GM19397 (cell line): Measurements from ENCODE around the gene METTL16.

ENCODE experiments used
- ATAC-seq: cut with Tn5 transposase; IDR thresholded peaks from one replicate; pipeline ENCODE4 v1.9.1; 2021; ENCODE audit warnings: mild to moderate bottlenecking, moderate library complexity; ENCODE audit not compliant: unreplicated experiment

The METTL16 gene

DNA sequence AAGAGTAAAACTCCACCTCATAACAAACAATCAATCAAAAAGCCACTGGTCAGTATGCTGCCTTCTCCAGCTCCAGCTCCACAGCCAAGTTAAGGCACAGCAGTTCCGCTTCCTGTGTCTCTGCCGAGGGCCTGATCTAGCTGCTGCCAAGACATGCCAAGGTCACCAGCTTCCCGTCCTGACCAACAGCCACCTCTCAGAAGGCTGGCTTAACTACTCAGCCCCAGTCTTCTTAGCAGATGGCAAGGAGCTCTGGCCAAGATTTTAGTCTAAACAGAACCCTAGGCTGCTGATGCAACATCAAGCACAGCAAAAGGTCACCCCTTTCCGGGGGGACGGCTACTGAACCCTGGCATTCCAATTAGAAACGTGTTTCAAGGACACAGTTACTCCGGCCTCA, 93.1 kb downstream of the METTL16 start:
- ATAC-seq = no peak

DNA sequence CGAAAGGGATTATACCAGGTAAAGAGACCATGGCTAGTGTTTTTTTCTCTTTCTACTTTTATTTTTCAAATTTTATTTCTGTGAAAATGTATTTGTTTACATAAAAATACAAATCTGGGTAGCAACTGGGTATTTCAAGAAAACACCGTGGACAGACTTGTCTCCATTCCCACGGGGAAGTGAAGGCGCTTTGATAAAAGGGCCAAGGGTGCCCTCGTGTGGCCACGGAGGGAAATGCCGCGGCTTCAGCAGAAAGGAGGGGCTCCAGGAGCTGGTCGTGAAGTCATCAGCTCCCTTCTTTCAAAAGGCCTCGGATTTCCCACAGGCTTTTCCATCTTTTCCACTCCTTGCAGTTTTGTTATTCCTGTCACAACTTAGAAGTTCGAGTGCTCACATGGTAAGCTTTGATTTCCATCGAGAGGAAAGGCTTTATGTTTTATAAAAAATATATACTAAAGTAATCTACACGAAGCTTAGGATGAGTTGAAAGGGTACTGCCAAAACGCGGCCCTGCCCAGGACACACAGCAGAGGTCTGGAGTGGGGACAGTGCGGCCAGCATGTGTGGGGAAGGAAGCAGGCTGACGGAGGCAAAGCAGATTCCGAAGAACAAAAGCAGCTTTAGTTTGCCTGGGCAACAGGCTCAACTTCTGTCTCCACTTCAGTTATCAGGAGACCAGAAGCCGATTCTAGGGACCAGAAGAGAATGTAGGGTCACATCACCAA, 95.5 kb downstream of the METTL16 start:
- ATAC-seq = no peak

- ATAC-seq = no peak
Measured at GRCh38 chr17:2415081-2415480, 96.6 kb downstream of the METTL16 start.

GRCh38 chr17:2414446-2415064, 97.1 kb downstream of the METTL16 start:
- ATAC-seq = no peak

- no peak for ATAC-seq
Measured at GRCh38 chr17:2412561-2413021, 99.1 kb downstream of the METTL16 start.

DNA sequence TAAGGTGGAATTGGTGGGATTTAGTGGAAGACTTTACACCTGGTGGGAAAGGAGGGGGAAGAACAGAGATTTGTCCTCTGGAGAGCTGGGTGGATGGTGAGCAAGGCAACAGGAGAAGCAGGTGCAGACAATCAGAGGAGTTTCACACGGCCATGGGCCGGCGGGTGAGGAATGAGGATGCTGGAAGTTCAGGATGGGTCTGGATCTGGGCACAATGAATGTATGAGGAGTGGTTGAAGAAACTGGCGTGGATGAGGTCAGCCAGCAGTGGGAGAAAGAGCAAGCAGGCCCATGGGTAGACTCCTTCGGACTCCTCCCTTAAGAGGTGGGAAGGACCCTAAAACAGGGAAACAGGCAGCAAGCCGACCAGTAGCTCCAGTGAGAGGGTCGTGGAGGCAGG, 100.7 kb downstream of the METTL16 start:
- ATAC-seq = no peak

DNA sequence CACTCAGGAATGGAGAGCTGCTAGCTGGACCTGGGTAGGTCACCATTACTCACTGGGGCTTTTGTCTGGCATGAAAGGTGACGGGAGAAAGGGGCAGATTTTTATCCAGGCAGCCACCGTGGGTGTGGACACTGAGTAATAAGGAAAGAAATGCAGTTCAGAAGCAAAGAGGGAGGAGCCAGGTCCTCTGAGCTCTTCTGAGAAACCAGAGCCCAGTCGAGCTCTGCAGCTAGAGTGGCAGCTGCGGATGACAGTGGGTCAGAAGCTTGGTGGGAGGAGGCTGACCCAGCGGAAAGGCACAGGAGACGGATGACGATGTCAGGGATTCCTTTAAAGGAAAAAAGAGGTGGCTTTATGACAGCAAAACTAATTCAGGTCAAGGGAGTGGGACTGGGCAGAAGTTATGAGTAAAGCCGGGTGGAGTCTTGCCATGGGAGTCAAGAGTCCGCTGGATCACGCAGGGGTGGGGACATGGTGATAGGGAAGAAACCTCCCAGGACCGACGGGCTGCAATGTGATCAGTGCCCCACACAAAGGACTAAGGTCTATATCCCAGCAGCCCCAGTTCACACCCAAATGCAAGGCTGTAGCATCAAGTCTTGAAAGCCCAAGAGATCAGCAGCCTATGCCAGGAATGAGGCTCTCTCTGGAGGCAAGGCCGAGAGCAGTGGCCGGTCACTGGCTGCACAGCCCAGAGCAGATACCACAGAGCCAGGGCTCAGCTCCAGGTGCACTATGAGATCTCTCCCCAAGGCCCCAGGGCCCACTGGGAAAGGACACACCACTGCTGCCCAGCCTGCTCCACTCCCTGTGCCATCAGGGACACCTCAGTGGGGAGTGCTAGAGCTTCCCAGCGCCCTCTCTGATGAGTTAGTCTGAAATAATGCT, 104.5 kb downstream of the METTL16 start:
- no peak for ATAC-seq

DNA sequence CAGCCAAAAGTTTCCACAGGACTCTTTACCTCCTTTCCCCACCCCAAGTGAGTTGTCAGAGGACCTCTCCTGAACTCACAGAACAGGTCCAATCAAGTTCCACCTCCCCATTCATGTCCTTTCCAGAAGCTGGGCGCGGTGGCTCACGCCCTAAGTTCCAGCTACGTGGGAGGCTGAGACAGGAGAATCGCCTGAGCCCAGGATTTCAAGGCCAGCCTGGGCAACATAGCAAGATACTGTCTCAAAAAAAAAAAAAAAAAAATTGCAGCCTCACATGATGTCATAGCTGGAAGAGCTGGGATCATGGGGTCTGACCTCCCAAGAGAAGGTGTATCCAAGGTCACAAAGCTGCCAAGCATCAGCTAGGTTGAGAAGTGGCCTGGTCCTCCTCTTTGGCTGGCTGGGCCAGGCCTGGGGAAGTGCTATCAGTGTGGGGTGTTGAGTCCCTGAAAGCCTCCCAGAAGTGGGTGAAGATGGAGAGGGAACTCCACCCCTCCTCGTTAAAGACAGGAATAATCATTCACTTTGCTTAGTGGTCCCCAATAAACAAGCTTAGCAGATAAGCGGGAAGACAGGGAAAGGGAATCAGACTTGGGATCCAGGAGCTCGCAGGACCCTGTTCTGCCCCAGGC, 105.3 kb downstream of the METTL16 start:
- no peak for ATAC-seq

DNA sequence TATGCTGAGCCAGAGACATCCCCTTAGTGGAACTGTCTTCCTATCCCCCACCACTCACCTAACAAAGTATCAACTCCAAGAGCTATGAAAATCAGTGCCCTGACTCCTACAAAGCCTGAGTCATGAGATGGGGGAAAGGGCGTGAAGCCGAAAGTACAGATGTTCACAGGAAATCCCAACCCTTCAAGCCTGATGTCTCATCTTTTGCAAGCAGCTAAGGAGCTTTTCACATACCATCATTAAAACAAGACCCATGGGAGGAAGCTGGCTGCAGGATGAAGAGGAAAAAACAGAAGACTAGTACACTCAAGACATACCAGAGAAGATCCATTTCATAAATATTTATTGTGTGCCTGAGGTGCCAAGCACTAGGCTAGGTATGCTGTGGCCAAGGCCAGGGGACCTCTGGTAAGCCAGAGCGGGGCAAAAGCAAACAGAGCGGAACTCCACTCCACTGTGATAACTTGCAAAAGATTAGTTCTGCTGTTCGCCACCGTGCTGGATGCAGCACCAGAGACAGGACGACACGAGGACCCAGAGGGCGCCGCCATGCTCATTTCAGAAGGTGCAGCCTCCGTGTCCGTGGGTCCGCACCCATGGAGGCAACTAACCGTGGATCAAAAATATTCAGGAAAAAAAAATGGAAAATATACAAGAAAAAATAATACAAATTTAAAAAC, 106.3 kb downstream of the METTL16 start:
- no peak for ATAC-seq

GRCh38 chr17:2403044-2403443, 108.6 kb downstream of the METTL16 start:
- no peak for ATAC-seq

- ATAC-seq = no peak
Measured at GRCh38 chr17:2402544-2402943, 109.1 kb downstream of the METTL16 start.

DNA sequence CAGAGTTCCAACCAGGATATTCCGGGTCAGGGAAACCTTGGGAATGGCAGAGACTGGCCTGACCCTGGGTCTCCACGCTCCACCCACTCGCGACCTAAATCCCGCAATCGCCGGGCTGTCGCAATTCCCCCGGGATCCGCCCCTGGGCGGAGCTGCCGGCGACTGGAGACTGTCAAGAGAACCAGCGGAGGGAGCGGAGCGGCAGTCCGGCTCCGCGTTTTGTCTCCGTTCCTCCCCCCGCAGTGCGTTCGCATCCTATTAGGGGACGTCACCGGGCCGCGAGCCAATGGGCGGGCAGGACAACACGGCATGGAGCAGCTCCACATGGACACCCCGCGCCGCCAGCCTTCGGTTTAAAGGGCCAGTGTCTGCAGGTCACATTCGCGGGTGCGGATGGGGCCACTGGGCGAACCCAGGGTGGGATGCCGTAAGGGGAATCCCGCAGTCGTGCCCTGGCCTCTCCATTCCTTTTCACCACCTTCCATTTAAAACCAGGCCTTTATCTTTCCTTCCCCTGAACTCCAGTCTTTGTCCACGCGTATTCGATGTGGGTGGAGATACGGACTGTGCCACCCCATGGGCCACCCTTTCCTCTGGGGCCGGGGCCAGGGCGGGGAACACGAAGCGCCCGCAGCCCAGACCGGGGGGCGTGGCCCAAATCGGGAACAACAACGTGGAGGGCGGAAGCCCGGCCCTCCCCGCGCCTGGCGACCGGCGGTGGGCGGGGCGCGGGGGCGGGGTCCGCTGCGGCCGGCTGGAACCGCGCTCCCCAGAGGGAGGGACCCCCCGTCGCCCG, 110.1 kb downstream of the METTL16 start:
- peak; percentile 50 for ATAC-seq

DNA sequence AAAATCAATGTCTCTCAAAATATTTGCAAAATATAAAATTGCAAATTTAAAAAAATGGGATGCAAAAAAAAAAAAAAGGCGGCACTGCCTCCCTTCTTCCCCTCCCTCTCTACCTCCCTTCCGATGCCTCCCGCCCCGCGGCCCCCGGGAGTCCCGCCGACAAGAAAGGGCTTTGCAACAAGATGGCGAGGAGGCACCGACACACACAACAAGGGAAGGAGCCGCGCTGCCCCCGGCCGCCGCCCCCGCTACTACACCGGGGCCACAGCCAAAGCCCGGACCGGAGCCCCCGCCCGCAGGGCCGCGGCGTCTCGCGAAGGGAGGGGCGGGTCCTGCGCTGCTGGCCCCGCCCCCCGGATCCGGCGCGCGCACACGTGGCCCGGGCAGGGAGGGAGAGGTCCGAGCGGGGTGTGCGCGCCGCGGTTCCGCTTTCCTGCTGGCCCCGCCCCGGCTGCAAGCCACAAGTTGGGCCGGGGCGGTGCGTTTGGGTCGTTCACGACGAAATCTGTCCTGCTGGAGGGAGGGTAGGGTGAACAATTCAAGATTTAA, 110.7 kb downstream of the METTL16 start, which contains the start of gene MNT:
Gene MNT (minus strand): TSS at position 184 of the 549 bp plus-strand sequence. CDS start 348 bp downstream, outside the sequence.
- peak; percentile 31 for ATAC-seq

- ATAC-seq = no peak
Measured at GRCh38 chr17:2400474-2400866, 111.2 kb downstream of the METTL16 start.

- peak; percentile 41 for ATAC-seq
Measured at GRCh38 chr17:2399572-2400473, 111.9 kb downstream of the METTL16 start.

DNA sequence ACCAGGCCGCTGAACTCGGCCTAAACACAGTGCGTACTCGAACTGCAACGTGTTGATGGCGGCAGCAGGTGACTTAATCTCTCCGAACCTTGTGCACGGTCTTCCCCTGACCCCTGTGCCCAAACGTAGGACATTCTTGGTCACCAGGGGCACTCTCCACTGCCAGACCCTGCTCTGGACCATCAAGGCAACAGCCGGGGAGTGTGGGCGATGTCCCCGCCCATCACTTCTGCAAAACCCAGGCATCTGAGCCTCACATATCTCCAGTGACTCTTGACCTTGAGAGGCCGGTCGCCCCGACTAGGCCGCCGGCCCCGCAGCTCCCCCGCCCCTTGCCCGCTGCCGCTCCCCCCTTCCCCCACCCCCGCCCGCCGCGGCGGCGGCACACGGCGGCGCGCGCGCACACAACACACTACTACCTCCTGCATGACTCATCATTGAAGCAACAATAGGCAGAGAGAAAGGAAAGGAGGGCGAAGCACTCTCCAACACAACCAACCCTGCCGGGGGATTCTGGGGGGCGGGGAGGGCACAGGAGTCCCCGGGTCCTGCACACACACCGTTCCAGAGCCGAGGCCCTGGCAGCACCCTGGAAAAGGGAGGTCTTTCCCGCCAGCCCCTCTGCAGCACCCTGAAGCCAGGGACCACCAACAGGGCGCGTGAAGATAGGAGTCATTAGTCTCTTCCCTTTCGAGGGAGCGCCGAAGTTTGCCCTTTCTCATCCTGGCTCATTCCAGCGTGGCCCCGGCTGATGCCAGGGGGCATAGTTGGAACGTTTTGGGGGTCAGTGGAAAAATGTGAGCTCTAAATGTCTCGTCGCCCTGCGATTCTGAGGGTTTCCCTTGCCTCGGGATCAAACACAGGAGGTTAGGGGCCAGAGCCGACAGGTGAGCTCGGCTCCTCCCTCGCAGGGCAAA, 112.8 kb downstream of the METTL16 start:
- no peak for ATAC-seq

- no peak for ATAC-seq
Measured at GRCh38 chr17:2398182-2398581, 113.5 kb downstream of the METTL16 start.
